GM23338 (cell line): ENCODE data around the gene WDR27. TPM values are rescaled to one million over a fixed set of nuclear protein-coding genes. Genes with fewer than 3 reads are reported as not detected.

Source experiments
- ATAC-seq: fragments of 200-7000 bp; cut with Tn5 transposase; 3 replicates; pipeline ENCODE4 v1.9.1; 2020
- DNase-seq: peaks from one replicate; pipeline ENCODE4 v3.0.0-alpha.2; 2015; ENCODE audit warnings: low spot score
- H2AFZ ChIP-seq: fragments of 200-600 bp; sonication (generic); 2 replicates; pipeline ENCODE4 v1.8.0; 2016; ENCODE audit warnings: antibody characterized with exemption, mild to moderate bottlenecking, moderate library complexity
- H3F3A ChIP-seq: fragments of 200-600 bp; sonication (generic); replicated peaks from 2 replicates; pipeline ENCODE4 v1.8.0; 2017; ENCODE audit warnings: antibody characterized with exemption, mixed run types, low read depth
- H3K27ac ChIP-seq: fragments of 200-600 bp; sonication (generic); 2 replicates; pipeline ENCODE4 v1.6.1; 2016; ENCODE audit warnings: low read depth
- H3K27me3 ChIP-seq: fragments of 200-600 bp; sonication (generic); 2 replicates; pipeline ENCODE4 v1.8.0; 2016; ENCODE audit warnings: mild to moderate bottlenecking, mixed run types, moderate library complexity; ENCODE audit not compliant: insufficient read depth
- H3K36me3 ChIP-seq: fragments of 200-600 bp; sonication (generic); 2 replicates; pipeline ENCODE4 v1.8.0; 2016; ENCODE audit warnings: mild to moderate bottlenecking; ENCODE audit not compliant: insufficient read depth
- H3K4me1 ChIP-seq: fragments of 200-600 bp; sonication (generic); 2 replicates; pipeline ENCODE4 v1.8.0; 2016; ENCODE audit warnings: mild to moderate bottlenecking, moderate library complexity; ENCODE audit not compliant: insufficient read depth
- H3K4me2 ChIP-seq: fragments of 200-600 bp; sonication (generic); 2 replicates; pipeline ENCODE4 v1.7.1; 2017; ENCODE audit warnings: mixed run types
- H3K4me3 ChIP-seq: fragments of 200-600 bp; sonication (generic); 2 replicates; pipeline ENCODE4 v1.6.1; 2016; ENCODE audit warnings: mixed run types
- H3K79me2 ChIP-seq: fragments of 200-600 bp; sonication (generic); replicated peaks from 2 replicates; pipeline ENCODE4 v1.8.0; 2017; ENCODE audit warnings: mild to moderate bottlenecking; ENCODE audit not compliant: insufficient read depth
- H3K9me2 ChIP-seq: fragments of 200-600 bp; sonication (generic); 2 replicates; pipeline ENCODE4 v1.8.0; 2017; ENCODE audit not compliant: insufficient read depth
- H4K20me1 ChIP-seq: fragments of 200-600 bp; sonication (generic); replicated peaks from 2 replicates; pipeline ENCODE4 v1.8.0; 2017; ENCODE audit warnings: mild to moderate bottlenecking; ENCODE audit not compliant: insufficient read depth
- H3K27ac Mint-ChIP-seq: 2 replicates; pipeline ENCODE4 v1.8.0; 2020; ENCODE audit warnings: inconsistent platforms, mild to moderate bottlenecking, moderate library complexity, mixed read lengths
- H3K27me3 Mint-ChIP-seq: 3 replicates; pipeline ENCODE4 v1.8.0; 2022; ENCODE audit warnings: low read depth, mild to moderate bottlenecking, moderate library complexity, mixed read lengths, inconsistent platforms; ENCODE audit not compliant: insufficient read depth, poor library complexity
- H3K36me3 Mint-ChIP-seq: 3 replicates; pipeline ENCODE4 v1.8.0; 2021; ENCODE audit warnings: low read depth, mild to moderate bottlenecking, inconsistent platforms, moderate library complexity, mixed read lengths
- H3K4me1 Mint-ChIP-seq: 3 replicates; pipeline ENCODE4 v1.8.0; 2020; ENCODE audit warnings: mild to moderate bottlenecking, inconsistent platforms, mixed read lengths
- H3K4me3 Mint-ChIP-seq: 3 replicates; pipeline ENCODE4 v1.8.0; 2021; ENCODE audit warnings: moderate library complexity, mild to moderate bottlenecking, inconsistent platforms, mixed read lengths
- H3K9me3 Mint-ChIP-seq: 3 replicates; pipeline ENCODE4 v1.8.0; 2020; ENCODE audit warnings: moderate library complexity, mild to moderate bottlenecking, inconsistent platforms, mixed read lengths
- CREB1 ChIP-seq: fragments of 250-450 bp; sonication (Bioruptor Pico); IDR thresholded peaks from 2 replicates; pipeline ENCODE4 v1.5.0; 2020; ENCODE audit warnings: low read depth, mild to moderate bottlenecking, moderate library complexity
- EZH2 ChIP-seq: fragments of 200-600 bp; sonication (generic); IDR thresholded peaks from one replicate; pipeline ENCODE4 v1.8.0; 2017; ENCODE audit warnings: antibody characterized with exemption, mild to moderate bottlenecking, low read depth; ENCODE audit not compliant: unreplicated experiment
- EZH2phosphoT487 ChIP-seq: fragments of 200-600 bp; sonication (generic); IDR thresholded peaks from one replicate; pipeline ENCODE4 v1.8.1; 2018; ENCODE audit warnings: antibody characterized with exemption; ENCODE audit not compliant: unreplicated experiment
- JUNB ChIP-seq: IDR thresholded peaks from one replicate; pipeline ENCODE4 v1.6.1; 2016; ENCODE audit warnings: antibody characterized with exemption; ENCODE audit not compliant: unreplicated experiment
- NANOG ChIP-seq: IDR thresholded peaks from 2 replicates; pipeline ENCODE4 v1.6.1; 2016; ENCODE audit warnings: antibody characterized with exemption, borderline replicate concordance
- POLR2AphosphoS5 ChIP-seq: IDR thresholded peaks from 2 replicates; pipeline ENCODE4 v1.6.1; 2016; ENCODE audit warnings: antibody characterized with exemption, low read depth
- STAT1 ChIP-seq: IDR thresholded peaks from one replicate; pipeline ENCODE4 v1.6.1; 2016; ENCODE audit warnings: antibody characterized with exemption; ENCODE audit not compliant: unreplicated experiment
- ZNF114 ChIP-seq: fragments of 250-450 bp; sonication (Bioruptor Pico); IDR thresholded peaks from 2 replicates; pipeline ENCODE4 v1.5.0; 2020; ENCODE audit warnings: mild to moderate bottlenecking, moderate library complexity
- ZNF331 ChIP-seq: fragments of 250-450 bp; sonication (Bioruptor Pico); IDR thresholded peaks from 2 replicates; pipeline ENCODE4 v1.5.0; 2020; ENCODE audit warnings: low read depth, mild to moderate bottlenecking, moderate library complexity
- polyA plus RNA-seq: library from polyadenylated mRNA; unstranded; fragments of >200 nt; fragmentation: Nextera tagmentation; extraction: Ambion mirVana; gene quantifications from 2 replicates; pipeline ENCODE4 v1.2.1, GENCODE V29; 2016
- total RNA-seq: library from RNA; depleted of rRNA; stranded (reverse); fragments of >200 nt; shearing (Covaris generic); gene quantifications from 2 replicates; pipeline ENCODE4 v1.2.3, GENCODE V29; 2014
- TF ChIP-seq, protein P1 (sequence below): fragments of 250-450 bp; sonication (Bioruptor Pico); IDR thresholded peaks from 2 replicates; pipeline ENCODE4 v1.5.0; 2020; ENCODE audit warnings: mild to moderate bottlenecking, moderate library complexity
- TF ChIP-seq, protein P2 (sequence below): IDR thresholded peaks from 2 replicates; pipeline ENCODE4 v1.6.1; 2016; ENCODE audit warnings: antibody characterized with exemption
- TF ChIP-seq, protein P3 (sequence below), 2 experiments: fragments of 200-600 bp in 1 of 2; sonication (generic) in 1 of 2; conservative IDR thresholded peaks; 2 replicates each; pipeline versions ENCODE4 v1.5.1 to v1.6.1; 2016 to 2017; ENCODE audit warnings: antibody characterized with exemption in 2 of 2, low read depth in 2 of 2, mild to moderate bottlenecking in 2 of 2, moderate library complexity in 1 of 2
- TF ChIP-seq, protein P4 (sequence below): IDR thresholded peaks from one replicate; pipeline ENCODE4 v1.6.1; 2018; ENCODE audit warnings: antibody characterized with exemption; ENCODE audit not compliant: unreplicated experiment

WDR27 gene
- total and polyA plus RNA-seq, 2 experiments from 2014 or later = 55.3 to 80.4 TPM

DNA sequence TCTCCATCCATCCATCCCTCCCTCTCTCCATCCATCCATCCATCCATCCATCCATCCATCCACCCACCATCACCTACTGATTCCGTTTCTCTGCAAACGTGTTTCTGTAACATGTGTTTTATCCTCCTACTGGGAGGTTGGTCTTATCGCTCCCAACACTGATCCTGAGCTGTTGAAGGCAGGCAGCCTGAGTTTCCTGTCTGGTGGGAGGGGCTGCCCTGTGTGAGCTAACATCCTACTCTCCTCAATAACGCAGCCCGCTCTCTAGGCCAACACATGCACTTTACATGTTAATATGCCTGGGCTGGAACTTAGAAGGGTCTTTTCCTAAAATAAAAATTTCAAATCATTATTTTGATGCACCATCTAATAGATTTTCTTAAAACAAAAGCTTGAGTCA, 126.5 kb downstream of the WDR27 start:
- TF ChIP-seq, protein P1, sequence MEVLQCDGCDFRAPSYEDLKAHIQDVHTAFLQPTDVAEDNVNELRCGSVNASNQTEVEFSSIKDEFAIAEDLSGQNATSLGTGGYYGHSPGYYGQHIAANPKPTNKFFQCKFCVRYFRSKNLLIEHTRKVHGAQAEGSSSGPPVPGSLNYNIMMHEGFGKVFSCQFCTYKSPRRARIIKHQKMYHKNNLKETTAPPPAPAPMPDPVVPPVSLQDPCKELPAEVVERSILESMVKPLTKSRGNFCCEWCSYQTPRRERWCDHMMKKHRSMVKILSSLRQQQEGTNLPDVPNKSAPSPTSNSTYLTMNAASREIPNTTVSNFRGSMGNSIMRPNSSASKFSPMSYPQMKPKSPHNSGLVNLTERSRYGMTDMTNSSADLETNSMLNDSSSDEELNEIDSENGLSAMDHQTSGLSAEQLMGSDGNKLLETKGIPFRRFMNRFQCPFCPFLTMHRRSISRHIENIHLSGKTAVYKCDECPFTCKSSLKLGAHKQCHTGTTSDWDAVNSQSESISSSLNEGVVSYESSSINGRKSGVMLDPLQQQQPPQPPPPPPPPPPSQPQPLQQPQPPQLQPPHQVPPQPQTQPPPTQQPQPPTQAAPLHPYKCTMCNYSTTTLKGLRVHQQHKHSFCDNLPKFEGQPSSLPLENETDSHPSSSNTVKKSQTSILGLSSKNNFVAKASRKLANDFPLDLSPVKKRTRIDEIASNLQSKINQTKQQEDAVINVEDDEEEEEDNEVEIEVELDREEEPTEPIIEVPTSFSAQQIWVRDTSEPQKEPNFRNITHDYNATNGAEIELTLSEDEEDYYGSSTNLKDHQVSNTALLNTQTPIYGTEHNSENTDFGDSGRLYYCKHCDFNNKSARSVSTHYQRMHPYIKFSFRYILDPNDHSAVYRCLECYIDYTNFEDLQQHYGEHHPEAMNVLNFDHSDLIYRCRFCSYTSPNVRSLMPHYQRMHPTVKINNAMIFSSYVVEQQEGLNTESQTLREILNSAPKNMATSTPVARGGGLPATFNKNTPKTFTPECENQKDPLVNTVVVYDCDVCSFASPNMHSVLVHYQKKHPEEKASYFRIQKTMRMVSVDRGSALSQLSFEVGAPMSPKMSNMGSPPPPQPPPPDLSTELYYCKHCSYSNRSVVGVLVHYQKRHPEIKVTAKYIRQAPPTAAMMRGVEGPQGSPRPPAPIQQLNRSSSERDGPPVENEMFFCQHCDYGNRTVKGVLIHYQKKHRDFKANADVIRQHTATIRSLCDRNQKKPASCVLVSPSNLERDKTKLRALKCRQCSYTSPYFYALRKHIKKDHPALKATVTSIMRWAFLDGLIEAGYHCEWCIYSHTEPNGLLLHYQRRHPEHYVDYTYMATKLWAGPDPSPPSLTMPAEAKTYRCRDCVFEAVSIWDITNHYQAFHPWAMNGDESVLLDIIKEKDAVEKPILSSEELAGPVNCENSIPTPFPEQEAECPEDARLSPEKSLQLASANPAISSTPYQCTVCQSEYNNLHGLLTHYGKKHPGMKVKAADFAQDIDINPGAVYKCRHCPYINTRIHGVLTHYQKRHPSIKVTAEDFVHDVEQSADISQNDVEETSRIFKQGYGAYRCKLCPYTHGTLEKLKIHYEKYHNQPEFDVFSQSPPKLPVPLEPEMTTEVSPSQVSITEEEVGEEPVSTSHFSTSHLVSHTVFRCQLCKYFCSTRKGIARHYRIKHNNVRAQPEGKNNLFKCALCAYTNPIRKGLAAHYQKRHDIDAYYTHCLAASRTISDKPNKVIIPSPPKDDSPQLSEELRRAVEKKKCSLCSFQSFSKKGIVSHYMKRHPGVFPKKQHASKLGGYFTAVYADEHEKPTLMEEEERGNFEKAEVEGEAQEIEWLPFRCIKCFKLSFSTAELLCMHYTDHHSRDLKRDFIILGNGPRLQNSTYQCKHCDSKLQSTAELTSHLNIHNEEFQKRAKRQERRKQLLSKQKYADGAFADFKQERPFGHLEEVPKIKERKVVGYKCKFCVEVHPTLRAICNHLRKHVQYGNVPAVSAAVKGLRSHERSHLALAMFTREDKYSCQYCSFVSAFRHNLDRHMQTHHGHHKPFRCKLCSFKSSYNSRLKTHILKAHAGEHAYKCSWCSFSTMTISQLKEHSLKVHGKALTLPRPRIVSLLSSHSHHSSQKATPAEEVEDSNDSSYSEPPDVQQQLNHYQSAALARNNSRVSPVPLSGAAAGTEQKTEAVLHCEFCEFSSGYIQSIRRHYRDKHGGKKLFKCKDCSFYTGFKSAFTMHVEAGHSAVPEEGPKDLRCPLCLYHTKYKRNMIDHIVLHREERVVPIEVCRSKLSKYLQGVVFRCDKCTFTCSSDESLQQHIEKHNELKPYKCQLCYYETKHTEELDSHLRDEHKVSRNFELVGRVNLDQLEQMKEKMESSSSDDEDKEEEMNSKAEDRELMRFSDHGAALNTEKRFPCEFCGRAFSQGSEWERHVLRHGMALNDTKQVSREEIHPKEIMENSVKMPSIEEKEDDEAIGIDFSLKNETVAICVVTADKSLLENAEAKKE = no peak
- TF ChIP-seq STAT1 (no peak), NANOG (no peak), EZH2phosphoT487 (no peak), ZNF331 (CRISPR knock-in tag) (no peak), ZNF114 (CRISPR knock-in tag) (no peak), EZH2 (no peak), CREB1 (CRISPR knock-in tag) (no peak), POLR2AphosphoS5 (no peak), JUNB (no peak)
- TF ChIP-seq, protein P2, sequence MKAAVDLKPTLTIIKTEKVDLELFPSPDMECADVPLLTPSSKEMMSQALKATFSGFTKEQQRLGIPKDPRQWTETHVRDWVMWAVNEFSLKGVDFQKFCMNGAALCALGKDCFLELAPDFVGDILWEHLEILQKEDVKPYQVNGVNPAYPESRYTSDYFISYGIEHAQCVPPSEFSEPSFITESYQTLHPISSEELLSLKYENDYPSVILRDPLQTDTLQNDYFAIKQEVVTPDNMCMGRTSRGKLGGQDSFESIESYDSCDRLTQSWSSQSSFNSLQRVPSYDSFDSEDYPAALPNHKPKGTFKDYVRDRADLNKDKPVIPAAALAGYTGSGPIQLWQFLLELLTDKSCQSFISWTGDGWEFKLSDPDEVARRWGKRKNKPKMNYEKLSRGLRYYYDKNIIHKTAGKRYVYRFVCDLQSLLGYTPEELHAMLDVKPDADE = no peak
- TF ChIP-seq, protein P3, sequence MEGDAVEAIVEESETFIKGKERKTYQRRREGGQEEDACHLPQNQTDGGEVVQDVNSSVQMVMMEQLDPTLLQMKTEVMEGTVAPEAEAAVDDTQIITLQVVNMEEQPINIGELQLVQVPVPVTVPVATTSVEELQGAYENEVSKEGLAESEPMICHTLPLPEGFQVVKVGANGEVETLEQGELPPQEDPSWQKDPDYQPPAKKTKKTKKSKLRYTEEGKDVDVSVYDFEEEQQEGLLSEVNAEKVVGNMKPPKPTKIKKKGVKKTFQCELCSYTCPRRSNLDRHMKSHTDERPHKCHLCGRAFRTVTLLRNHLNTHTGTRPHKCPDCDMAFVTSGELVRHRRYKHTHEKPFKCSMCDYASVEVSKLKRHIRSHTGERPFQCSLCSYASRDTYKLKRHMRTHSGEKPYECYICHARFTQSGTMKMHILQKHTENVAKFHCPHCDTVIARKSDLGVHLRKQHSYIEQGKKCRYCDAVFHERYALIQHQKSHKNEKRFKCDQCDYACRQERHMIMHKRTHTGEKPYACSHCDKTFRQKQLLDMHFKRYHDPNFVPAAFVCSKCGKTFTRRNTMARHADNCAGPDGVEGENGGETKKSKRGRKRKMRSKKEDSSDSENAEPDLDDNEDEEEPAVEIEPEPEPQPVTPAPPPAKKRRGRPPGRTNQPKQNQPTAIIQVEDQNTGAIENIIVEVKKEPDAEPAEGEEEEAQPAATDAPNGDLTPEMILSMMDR (conservative IDR thresholded peaks at IDR 0.05; ENCODE audit: low read depth in 2 of 2) = no peak
- TF ChIP-seq, protein P4, sequence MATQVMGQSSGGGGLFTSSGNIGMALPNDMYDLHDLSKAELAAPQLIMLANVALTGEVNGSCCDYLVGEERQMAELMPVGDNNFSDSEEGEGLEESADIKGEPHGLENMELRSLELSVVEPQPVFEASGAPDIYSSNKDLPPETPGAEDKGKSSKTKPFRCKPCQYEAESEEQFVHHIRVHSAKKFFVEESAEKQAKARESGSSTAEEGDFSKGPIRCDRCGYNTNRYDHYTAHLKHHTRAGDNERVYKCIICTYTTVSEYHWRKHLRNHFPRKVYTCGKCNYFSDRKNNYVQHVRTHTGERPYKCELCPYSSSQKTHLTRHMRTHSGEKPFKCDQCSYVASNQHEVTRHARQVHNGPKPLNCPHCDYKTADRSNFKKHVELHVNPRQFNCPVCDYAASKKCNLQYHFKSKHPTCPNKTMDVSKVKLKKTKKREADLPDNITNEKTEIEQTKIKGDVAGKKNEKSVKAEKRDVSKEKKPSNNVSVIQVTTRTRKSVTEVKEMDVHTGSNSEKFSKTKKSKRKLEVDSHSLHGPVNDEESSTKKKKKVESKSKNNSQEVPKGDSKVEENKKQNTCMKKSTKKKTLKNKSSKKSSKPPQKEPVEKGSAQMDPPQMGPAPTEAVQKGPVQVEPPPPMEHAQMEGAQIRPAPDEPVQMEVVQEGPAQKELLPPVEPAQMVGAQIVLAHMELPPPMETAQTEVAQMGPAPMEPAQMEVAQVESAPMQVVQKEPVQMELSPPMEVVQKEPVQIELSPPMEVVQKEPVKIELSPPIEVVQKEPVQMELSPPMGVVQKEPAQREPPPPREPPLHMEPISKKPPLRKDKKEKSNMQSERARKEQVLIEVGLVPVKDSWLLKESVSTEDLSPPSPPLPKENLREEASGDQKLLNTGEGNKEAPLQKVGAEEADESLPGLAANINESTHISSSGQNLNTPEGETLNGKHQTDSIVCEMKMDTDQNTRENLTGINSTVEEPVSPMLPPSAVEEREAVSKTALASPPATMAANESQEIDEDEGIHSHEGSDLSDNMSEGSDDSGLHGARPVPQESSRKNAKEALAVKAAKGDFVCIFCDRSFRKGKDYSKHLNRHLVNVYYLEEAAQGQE = no peak

More for the DNA sequence above, 126.5 kb downstream of the WDR27 start:
- Mint-ChIP-seq H3K4me3 (no peak overlapping the region), H3K9me3 (no peaks in the 10 kb centered on the region; the same call in 2 of the 3 replicates), H3K27ac (no peak overlapping the region), H3K27me3 (peaks cover 11% of the 10 kb centered on the region), H3K36me3 (peaks cover 23% of the 10 kb centered on the region), H3K4me1 (peaks cover 7% of the 10 kb centered on the region)
- H3K79me2 ChIP-seq = no peaks in the 10 kb centered on the region
- no peaks in the 10 kb centered on the region for H3F3A ChIP-seq
- no peak overlapping the region for H3K4me3 ChIP-seq
- ATAC-seq = no peak
- no peaks in the 10 kb centered on the region for H3K27me3 ChIP-seq
- no peaks in the 10 kb centered on the region for H4K20me1 ChIP-seq
- no peaks in the 10 kb centered on the region for H3K4me1 ChIP-seq
- H3K36me3 ChIP-seq = no peaks in the 10 kb centered on the region
- H3K9me2 ChIP-seq = no peaks in the 10 kb centered on the region
- H3K4me2 ChIP-seq = no peak overlapping the region
- no peak overlapping the region for H3K27ac ChIP-seq
- DNase-seq = no peak
- H2AFZ ChIP-seq = no peak overlapping the region
